HG03432 (cell line): Measurements from ENCODE around the gene CEP78.
"Not testable (repeated sequence)": the region's sequence is repeated elsewhere in the genome, so short reads cannot be mapped to it uniquely, and the experiment has no call there.

Experiments used
- ATAC-seq: cut with Tn5 transposase; IDR thresholded peaks from one replicate; pipeline ENCODE4 v1.9.1; 2021; ENCODE audit warnings: mild to moderate bottlenecking, moderate library complexity; ENCODE audit not compliant: unreplicated experiment

CEP78 gene

DNA sequence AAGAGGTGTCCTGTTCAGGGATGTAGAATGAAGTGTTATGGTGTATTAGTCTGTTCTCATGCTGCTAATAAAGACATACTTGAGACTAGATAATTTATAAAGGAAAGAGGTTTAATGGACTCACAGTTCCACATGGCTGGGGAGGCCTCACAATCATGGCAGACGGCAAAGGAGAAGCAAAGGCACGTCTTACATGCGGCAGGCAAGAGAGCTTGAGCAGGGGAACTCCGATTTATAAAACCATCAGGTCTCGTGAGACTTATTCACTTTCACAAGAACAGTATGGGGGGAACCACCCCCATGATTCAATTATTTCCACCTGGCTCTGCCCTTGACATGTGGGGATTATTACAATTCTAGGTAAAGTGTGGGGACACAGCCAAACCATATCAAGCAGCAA lies 3.4 kb upstream of the CEP78 start:
- ATAC-seq, result not testable (repeated sequence)

DNA sequence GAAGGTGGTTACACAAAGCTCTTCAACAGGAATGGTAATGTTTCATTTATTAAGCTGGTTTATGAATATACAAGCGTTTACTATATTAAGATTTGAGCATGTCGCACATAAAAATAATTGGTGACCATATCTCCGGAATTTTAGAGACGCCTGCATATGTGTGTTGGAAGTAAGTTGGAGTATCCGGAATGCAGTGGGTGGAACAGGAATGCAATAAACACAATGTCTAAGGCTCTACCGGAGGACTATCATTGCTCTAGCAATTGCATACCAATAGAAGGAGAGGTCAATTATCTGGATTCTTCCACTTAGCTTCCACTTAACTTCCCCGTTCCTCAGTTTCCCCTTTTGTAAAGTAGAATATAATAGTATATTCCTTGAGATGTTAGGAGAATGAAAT lies 1.1 kb upstream of the CEP78 start:
- no peak for ATAC-seq

DNA sequence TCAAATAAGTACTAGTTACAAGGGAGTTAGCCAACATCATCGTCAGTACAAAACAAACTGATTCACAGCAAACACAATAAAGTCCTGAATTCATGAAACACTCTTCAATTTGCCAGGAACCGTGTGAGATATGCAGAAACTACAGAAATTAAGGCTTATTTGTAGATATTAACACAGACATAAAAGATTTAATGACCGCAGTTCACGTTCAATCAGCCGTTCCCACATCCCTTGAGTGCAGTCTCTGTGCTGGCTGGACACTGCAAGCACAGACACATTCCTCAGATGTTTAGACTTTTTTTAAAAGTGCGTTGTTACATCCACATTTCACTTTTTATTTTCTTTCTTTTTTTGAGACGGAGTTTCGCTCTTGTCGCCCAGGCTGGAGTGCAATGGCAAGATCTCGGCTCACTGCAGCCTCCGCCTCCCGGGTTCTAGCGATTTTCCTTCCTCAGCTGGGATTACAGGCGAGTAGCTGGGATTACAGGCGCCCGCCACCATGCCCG lies 566 bp upstream of the CEP78 start:
- no peak for ATAC-seq

DNA sequence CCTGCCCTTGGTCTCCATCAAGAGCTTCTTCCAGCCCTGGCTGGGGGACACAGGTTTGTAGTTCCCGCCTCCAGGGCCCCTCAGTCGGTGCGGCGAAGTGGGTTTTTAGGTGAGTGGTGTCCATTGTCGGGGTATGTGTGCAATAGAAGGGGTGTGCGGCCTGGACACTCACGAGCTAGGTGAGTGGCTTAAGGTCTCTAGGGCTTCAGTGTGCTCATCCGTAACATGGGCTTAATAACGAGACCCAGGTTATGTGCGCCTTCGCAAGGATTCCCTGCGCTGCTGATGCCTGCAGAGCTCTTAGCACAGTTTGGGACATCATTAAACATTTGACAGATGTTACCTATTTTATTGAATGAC lies 656 bp downstream of the CEP78 start:
- ATAC-seq, result peak; percentile 19

DNA sequence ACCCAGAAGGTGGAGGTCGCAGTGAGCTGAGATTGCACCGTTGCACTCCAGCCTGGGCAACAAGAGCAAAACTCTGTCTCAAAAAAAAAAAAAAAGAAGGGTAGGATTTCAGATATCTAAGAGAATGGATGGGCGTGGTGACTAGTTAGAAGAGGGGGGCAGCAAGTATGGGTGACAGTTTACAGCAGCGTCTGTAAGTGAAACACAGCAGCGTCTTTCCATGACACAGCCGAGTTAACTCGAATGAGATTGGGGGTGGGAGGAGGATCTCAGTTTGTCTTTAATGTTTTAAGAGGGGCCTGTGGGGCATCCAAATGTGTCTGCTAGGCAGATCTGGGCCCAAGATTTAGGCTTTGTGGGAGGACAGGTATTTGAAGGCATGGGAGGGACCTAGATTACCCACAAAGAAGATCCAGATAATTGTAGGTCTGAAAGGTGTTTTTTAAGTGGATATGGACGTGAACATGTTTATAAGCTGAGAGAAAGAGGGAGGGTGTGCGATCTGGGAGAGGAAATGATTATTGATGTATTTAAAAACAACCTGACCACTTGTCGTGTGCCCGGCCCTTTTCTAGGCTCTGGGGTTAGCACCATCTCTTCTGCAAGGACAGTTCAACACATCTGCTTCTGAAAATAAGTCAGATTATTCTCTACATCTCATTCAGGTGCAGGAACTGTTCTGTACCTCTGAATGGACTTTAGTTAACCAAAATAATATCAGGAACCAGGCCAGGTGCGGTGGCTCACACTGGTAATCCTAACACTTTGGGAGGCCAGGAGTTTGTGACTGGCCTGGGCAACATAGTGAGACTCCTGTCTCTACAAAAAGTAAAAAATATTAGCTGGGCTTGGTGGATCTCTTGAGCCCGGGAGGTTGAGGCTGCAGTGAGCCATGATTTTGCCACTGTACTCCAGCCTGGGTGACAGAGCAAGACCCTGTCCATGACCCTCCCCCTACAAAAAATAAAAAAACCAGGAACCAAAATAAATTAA lies 2.5 kb downstream of the CEP78 start:
- no peak for ATAC-seq

DNA sequence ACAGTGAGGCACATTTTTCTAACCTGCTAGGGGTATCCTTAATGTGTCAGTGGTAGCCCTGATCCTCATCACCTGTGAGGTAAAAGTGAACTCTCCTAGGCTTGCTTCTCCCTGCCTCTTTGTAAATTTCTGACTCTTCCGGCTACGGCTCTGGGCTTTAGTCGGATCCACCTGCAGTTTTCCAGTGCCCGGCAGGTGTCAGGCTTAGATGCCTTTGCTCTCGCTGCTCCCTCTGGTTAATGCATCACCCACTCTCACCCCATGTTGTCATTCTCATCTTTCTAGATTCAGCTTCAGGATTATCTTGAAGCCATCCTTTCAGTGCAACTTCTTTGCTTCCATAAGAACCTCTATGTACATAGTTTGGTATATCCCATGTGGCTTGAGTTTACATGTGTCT lies 3.6 kb downstream of the CEP78 start:
- ATAC-seq, result no peak

DNA sequence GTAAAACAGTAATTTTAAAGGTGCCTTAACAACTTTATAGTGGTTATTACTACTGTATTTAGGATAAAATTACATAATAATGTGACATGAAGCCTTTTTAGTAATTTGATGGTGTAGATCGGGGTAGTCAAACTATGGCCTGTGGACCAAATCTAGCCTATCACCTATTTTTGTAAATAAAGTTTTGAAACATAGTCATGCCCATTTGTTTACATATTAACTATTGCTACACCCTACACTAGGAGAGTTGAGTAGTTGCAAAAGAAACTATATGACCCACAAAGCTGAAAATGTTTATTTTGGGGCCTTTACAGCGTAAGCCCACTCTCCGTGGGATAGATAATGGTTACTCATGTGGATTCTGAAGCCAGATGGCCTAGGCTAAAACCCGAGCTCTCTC lies 6.2 kb downstream of the CEP78 start:
- no peak for ATAC-seq

DNA sequence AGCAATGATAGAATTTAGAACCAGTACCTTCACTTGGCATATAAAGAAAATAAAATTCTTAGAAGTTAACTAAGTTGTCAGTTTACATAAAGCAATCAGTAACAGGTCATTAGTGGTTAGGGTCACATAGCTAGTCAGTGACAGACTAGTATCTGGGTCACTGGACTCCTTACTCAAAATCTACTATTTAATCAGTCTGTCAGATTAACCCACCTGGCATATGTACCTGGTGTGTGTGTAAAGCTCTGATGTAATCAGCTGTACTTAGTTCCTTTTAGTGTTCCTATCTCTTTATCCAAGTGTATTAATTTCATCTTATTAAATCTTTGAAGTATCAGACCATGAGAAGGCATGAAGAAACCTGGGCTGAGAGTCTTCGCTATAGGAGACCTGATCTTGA lies 7.3 kb downstream of the CEP78 start:
- no peak for ATAC-seq

DNA sequence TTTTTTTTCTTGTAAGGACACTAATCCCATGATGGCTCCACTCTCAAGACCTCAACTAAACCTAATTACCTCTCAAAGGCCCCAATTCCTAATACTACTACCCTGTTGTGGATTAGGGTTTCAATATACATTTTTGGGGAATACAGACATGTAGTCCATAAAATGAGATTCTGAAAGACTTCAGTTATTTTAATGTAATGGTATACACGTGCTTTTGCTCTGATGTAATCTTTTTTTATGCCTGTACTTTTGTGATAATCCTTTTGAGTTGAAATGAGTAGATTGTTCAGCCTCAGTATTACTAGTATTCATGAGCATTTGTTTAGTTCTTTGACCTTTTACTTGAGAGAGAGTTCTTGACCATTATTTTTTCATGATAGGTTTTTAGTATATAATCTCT lies 9.5 kb downstream of the CEP78 start:
- ATAC-seq, result no peak

DNA sequence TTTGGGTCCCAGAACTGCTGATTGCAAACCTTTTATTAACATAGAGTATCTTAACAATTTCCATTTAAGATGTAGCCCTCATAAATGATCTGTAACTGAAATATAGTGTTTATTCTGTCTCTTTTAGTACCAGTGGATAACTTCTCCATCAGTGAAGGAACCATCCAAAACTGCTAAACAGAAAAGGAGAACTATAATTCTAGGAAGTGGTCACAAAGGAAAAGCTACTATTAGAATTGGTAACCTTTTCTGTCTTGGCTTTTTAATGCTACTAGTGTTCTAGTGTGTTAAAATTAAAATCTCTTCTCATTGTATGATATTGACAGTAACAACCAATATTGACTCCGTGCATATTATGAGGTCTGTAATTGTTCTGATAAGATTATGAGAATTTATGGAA lies 12.8 kb downstream of the CEP78 start:
- no peak for ATAC-seq

DNA sequence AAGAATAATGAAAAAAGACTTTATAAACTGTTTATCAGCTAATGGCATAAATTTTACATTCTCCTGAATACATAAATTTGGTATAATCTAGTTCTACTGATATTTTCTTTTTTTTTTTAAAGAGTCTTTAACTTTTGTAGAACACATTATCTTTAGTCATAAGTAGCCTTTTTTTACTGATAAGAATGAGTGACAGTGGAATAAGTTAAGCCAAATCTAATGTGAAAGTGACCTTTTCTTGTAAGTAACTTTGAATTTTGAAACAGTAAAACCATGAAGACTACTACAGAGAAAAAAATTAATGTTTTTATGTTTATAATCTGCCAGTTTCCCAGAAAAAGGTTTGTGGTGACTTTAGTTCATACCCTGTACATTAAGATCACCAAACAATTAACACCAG lies 13.7 kb downstream of the CEP78 start:
- ATAC-seq, result no peak

DNA sequence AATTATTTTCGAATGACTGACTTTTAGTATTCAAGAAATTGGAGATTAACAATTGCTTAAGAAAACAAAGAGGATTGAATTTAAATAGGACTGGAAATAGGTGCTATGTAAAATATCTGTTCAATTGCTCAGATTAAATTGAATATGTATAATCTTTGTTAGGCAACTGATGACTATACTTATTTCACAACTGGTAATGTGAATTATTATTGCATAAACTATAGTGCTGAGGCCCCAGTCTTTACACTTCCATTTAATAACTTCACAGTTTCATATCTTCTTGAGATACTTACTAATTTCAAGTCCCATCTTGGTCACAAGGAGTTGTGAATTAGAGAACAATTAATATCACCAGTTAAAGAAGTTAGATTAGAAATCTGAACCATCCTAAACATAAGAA lies 16.7 kb downstream of the CEP78 start:
- no peak for ATAC-seq

DNA sequence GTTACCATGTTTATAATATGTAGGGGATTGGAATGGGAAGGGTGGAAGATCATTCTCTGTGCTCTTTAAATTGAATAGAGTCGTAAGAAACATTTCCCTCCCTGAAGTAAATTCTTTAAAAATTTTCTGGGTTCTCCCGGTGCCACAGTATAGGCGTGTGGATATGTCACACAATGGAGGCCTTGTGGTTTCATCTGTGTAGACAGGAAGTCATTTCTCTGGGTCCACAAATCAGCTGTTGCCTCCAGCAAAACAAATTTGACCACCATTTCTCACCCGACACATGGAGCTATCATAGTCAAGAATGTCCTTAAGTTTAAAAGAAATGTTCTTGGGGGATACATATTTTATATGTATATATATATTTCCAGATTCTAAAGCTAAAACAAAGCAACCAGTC lies 17.4 kb downstream of the CEP78 start:
- no peak for ATAC-seq

DNA sequence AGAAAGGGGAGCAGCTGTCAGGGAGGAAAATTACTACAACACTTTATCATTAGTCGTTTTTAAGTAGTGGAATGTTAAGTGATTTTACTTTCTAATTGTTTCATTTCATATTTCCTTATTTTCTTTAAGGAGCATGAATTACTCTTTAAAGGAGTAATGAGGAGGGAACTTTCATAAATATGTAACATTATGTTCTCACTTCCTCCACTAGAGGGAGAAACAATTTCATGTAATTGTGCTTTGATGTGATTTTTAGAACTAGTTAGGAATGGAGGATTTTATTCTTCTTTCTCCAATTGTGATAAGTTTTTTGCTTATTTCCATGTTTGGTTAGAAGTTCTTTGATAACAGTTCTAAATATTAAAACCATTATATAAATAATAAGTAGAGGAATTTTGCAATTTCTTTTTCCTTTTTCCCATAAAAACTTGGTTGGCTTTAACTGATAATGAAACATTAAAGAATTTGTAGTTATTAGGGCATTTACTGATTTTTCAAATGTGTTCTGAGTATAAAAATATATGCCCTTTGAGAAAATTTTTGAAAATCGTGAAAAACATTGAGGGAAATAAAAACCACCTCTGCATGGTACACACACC lies 25.6 kb downstream of the CEP78 start:
- ATAC-seq, result peak; percentile 78

DNA sequence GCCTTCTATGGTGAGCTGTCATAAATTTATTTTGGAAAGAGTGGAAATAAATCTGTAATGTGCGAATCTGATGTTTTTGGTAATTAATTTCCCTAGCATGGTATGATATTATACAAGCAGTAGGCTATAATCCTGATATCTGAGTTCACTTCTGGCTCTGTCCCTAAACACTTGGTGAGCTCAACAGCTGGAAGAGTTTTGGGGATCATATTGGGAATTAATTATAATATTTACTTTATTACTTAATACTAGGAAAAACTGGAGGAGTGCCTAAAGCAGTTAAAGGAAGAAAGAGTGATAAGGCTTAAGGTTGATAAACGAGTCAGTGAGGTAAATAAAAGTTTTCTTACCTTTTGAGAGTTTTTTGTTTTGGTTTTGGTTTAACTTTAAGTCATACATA lies 26.8 kb downstream of the CEP78 start:
- no peak for ATAC-seq

DNA sequence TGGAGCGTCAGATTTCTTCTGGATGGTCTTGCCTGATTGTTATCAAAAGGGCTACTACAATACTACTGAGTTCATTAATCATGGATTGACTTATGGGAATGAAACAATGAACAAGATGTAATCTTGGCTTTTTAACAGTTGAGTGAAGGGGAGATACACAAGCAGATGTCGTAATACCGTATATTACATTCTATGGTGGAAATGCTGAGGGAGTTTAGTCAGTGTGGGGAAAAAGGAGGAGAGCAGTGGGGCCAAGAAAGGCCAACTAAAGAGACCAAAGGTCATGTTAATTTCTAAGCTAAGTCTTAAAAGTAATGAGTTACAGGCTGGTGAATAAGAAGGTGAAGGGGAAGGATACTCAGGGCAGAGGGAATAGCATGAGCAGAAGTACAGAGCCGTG lies 32.0 kb downstream of the CEP78 start:
- no peak for ATAC-seq

DNA sequence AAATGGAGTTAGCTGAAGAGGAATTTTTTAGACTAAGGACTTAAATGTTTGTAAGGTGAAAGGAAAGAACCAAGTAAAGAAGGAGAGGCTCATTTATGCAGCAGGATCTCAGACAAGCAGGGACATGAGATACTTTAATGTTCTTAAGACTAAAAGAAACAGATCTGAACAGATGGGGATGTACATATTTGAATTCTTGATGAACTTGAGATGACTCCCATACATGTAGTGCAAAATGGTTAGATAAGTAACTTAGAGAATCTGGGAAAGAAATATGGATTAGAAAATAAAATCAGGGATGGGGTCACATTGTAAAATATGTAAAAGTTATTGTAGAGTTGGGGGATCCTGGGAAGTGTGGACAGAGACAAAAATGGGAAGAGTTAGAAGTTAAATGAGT lies 33.9 kb downstream of the CEP78 start:
- ATAC-seq, result no peak

DNA sequence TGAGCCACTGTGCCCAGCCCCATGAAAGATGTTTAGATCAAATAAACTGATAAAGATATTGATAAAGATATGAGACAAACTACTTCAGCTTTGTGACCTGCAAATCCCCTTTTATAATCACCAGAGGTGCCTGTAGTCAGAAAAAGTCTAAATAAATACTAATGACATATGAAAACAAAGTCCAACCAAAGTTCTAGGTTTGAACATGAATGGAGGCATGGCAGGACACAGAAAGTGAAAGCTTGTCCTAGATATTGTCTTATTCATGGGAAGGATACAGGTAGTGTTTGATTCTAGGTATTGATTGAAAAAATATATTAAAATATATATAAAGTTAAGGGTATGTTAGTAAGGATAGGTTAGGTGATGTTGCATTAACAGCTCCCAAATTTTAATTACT lies 36.4 kb downstream of the CEP78 start:
- ATAC-seq, result no peak

DNA sequence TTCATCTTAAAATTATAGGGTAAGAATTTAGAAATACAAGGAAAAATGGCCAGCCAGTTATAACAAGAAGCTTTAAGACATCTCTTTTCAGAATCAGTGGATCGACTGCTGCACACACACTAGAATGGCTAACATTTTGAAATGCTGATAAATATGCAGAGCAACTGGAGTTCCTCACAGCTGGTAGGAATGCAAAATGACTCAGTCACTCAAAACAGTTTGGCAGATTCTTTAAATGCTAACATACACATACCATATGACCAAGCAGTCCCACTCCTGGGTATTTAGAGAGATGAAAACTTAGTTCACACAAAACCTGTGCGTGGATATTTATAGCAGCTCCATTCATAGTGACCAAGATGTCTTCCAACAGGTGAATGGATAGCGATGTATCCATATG lies 37.9 kb downstream of the CEP78 start:
- no peak for ATAC-seq

DNA sequence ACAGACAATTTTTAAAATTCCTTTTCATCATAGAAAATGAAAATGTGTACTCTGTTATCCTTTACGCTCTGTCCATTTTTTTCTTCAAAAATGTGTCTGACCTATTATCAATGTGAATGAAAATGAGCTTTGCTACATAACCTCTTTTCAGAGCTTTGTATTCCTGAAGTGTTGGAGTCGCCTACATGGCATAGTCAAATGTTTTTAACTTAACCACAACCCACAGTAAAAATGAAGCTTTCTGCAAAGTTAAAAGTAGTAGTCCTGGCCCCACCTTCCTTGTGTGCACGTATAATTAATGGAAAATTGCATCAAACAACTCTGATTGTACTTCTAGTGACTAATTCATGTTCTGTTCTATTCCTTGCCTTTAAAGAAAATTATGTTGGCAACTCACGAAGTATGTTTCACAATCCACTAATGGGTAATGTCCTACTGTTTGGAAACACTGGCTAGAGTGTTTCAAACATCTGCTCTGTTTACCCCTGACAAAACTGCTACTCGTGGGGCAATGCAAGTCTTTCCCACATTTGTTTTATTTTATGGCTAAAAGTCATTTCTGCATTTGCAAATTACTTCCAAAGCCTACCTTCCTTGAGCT lies 42.4 kb downstream of the CEP78 start:
- no peak for ATAC-seq

DNA sequence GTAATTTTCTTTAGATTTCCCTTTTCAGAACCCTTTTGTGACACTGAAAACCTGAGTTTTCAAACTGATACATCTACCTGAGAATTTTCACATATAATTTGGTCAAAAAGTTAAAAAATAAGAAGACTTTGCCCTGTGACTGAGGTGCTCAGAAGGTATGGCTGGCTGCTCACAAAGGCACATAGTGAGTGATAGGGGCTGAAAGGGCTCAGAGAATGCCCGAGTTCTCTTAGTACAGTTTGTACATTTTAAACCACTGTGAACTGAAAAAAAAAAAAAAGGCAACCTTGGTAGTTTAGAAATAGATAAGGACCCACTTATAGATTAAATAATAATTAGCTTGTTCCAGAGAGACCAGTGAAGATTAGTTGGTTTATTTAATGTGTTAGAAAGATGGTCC lies 42.9 kb downstream of the CEP78 start:
- no peak for ATAC-seq
